Kidney epithelial cell (primary cell): ENCODE measurements around the gene NFKBIL1. TPM values are rescaled to one million over a fixed set of nuclear protein-coding genes. Genes with fewer than 3 reads are reported as not detected.

Experiments
- DNase-seq: peaks from one replicate; pipeline ENCODE4 v3.0.0-alpha.2; 2010; ENCODE audit warnings: low read depth
- H3K27me3 ChIP-seq: 2 replicates; pipeline ENCODE4 v1.6.0; 2011; ENCODE audit warnings: low read length; ENCODE audit not compliant: control insufficient read depth, insufficient read depth
- H3K36me3 ChIP-seq: 2 replicates; pipeline ENCODE4 v1.5.1; 2011; ENCODE audit warnings: low read length; ENCODE audit not compliant: control insufficient read depth, insufficient read depth
- H3K4me3 ChIP-seq: 2 replicates; pipeline ENCODE4 v1.5.1; 2011; ENCODE audit warnings: low read depth, mild to moderate bottlenecking, control low read depth, low read length
- total RNA-seq: library from RNA; depleted of rRNA; stranded (reverse); fragments of >200 nt; gene quantifications from 2 replicates; pipeline ENCODE4 v1.2.3, GENCODE V29; 2015
- TF ChIP-seq, protein P1 (sequence below): IDR thresholded peaks from 2 replicates; pipeline ENCODE4 v1.5.1; 2011; ENCODE audit warnings: mild to moderate bottlenecking, moderate library complexity, low read length, control low read depth, inconsistent platforms; ENCODE audit not compliant: insufficient read depth, poor library complexity, severe bottlenecking

The NFKBIL1 gene
- total RNA-seq, 1 donor from 2014 or later: 44.0 TPM

DNA sequence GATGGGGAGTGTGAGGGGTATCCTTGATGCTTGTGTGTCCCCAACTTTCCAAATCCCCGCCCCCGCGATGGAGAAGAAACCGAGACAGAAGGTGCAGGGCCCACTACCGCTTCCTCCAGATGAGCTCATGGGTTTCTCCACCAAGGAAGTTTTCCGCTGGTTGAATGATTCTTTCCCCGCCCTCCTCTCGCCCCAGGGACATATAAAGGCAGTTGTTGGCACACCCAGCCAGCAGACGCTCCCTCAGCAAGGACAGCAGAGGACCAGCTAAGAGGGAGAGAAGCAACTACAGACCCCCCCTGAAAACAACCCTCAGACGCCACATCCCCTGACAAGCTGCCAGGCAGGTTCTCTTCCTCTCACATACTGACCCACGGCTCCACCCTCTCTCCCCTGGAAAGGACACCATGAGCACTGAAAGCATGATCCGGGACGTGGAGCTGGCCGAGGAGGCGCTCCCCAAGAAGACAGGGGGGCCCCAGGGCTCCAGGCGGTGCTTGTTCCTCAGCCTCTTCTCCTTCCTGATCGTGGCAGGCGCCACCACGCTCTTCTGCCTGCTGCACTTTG is 28.0 kb downstream of the NFKBIL1 start, which contains the start of gene TNF:
Gene TNF, plus strand, starts transcription at position 231 of the 567 bp plus-strand sequence. Its CDS starts 177 bp downstream, at position 408.
- Histone ChIP-seq H3K4me3 (peak within 1 kb of the TSS; percentile 32), H3K36me3 (no peaks in the 10 kb centered on the region), H3K27me3 (no peaks in the 10 kb centered on the region)
- TF ChIP-seq, protein P1, sequence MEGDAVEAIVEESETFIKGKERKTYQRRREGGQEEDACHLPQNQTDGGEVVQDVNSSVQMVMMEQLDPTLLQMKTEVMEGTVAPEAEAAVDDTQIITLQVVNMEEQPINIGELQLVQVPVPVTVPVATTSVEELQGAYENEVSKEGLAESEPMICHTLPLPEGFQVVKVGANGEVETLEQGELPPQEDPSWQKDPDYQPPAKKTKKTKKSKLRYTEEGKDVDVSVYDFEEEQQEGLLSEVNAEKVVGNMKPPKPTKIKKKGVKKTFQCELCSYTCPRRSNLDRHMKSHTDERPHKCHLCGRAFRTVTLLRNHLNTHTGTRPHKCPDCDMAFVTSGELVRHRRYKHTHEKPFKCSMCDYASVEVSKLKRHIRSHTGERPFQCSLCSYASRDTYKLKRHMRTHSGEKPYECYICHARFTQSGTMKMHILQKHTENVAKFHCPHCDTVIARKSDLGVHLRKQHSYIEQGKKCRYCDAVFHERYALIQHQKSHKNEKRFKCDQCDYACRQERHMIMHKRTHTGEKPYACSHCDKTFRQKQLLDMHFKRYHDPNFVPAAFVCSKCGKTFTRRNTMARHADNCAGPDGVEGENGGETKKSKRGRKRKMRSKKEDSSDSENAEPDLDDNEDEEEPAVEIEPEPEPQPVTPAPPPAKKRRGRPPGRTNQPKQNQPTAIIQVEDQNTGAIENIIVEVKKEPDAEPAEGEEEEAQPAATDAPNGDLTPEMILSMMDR: no peak
- DNase-seq: no peak

DNA sequence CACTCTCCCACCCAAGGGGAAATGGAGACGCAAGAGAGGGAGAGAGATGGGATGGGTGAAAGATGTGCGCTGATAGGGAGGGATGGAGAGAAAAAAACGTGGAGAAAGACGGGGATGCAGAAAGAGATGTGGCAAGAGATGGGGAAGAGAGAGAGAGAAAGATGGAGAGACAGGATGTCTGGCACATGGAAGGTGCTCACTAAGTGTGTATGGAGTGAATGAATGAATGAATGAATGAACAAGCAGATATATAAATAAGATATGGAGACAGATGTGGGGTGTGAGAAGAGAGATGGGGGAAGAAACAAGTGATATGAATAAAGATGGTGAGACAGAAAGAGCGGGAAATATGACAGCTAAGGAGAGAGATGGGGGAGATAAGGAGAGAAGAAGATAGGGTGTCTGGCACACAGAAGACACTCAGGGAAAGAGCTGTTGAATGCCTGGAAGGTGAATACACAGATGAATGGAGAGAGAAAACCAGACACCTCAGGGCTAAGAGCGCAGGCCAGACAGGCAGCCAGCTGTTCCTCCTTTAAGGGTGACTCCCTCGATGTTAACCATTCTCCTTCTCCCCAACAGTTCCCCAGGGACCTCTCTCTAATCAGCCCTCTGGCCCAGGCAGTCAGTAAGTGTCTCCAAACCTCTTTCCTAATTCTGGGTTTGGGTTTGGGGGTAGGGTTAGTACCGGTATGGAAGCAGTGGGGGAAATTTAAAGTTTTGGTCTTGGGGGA is 28.7 kb downstream of the NFKBIL1 start:
- DNase-seq: no peak
- no peaks in the 10 kb centered on the region for H3K36me3 ChIP-seq
- peak overlapping the region; percentile 32 for H3K4me3 ChIP-seq
- TF ChIP-seq, protein P1: no peak
- H3K27me3 ChIP-seq: no peaks in the 10 kb centered on the region

DNA sequence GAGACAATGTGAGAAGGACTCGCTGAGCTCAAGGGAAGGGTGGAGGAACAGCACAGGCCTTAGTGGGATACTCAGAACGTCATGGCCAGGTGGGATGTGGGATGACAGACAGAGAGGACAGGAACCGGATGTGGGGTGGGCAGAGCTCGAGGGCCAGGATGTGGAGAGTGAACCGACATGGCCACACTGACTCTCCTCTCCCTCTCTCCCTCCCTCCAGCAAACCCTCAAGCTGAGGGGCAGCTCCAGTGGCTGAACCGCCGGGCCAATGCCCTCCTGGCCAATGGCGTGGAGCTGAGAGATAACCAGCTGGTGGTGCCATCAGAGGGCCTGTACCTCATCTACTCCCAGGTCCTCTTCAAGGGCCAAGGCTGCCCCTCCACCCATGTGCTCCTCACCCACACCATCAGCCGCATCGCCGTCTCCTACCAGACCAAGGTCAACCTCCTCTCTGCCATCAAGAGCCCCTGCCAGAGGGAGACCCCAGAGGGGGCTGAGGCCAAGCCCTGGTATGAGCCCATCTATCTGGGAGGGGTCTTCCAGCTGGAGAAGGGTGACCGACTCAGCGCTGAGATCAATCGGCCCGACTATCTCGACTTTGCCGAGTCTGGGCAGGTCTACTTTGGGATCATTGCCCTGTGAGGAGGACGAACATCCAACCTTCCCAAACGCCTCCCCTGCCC is 29.6 kb downstream of the NFKBIL1 start:
- Histone ChIP-seq H3K36me3 (no peaks in the 10 kb centered on the region), H3K27me3 (no peaks in the 10 kb centered on the region), H3K4me3 (no peak overlapping the region)
- TF ChIP-seq, protein P1: no peak
- no peak for DNase-seq

DNA sequence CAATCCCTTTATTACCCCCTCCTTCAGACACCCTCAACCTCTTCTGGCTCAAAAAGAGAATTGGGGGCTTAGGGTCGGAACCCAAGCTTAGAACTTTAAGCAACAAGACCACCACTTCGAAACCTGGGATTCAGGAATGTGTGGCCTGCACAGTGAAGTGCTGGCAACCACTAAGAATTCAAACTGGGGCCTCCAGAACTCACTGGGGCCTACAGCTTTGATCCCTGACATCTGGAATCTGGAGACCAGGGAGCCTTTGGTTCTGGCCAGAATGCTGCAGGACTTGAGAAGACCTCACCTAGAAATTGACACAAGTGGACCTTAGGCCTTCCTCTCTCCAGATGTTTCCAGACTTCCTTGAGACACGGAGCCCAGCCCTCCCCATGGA is 30.2 kb downstream of the NFKBIL1 start:
- TF ChIP-seq, protein P1: no peak
- no peaks in the 10 kb centered on the region for H3K27me3 ChIP-seq
- H3K4me3 ChIP-seq: no peak overlapping the region
- DNase-seq: no peak
- no peaks in the 10 kb centered on the region for H3K36me3 ChIP-seq

DNA sequence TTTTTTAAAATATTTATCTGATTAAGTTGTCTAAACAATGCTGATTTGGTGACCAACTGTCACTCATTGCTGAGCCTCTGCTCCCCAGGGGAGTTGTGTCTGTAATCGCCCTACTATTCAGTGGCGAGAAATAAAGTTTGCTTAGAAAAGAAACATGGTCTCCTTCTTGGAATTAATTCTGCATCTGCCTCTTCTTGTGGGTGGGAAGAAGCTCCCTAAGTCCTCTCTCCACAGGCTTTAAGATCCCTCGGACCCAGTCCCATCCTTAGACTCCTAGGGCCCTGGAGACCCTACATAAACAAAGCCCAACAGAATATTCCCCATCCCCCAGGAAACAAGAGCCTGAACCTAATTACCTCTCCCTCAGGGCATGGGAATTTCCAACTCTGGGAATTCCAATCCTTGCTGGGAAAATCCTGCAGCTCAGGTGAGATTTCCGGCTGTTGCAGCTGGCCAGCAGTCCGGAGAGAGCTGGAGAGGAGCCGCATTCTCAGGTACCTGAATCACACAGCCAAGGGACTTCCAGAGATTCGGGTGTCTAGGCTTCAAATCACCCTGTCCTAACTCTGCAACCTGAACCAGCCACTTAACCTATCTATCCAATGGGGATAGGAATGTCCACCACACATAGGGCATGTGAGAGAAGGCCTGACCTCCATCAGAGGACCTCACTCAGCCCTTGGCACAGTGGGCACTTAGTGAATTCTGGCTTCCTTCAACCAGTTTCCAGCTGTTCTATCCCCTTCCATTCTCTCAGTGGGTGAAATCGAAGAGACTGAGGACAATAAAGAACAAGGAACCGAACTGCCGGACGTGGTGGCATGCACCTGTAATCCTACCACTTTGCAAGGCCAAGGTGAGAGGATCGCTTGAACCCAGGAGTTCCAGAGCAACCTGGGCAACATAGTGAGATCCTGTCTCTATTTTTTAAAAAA is 31.0 kb downstream of the NFKBIL1 start:
- DNase-seq: peak; percentile 67
- H3K27me3 ChIP-seq: no peaks in the 10 kb centered on the region
- no peak overlapping the region for H3K4me3 ChIP-seq
- TF ChIP-seq, protein P1: no peak
- no peaks in the 10 kb centered on the region for H3K36me3 ChIP-seq
